K562 (cell line): ENCODE data around the gene CYSTM1. TPM values are rescaled to one million over a fixed set of nuclear protein-coding genes. Genes with fewer than 3 reads are reported as not detected.

Experiments
- ARID4B ChIP-seq: sonication (generic); formaldehyde crosslinking; IDR thresholded peaks from 2 replicates; pipeline ENCODE4 v1.8.0; 2022; ENCODE audit warnings: mild to moderate bottlenecking, missing genetic modification reagents
- ATF7 ChIP-seq: fragments of 450-650 bp; IDR thresholded peaks from 2 replicates; pipeline ENCODE4 v1.7.1; 2014; ENCODE audit warnings: mild to moderate bottlenecking, moderate library complexity
- BACH1 ChIP-seq: fragments of 200-800 bp; sonication (Bioruptor generic); IDR thresholded peaks from 2 replicates; pipeline ENCODE4 v1.6.1; 2016; ENCODE audit warnings: missing genetic modification characterization, missing compliant biosample characterization
- GMEB1 ChIP-seq: fragments of 250-450 bp; sonication (Bioruptor Pico); IDR thresholded peaks from 2 replicates; pipeline ENCODE4 v1.4.0; 2020; ENCODE audit warnings: mild to moderate bottlenecking
- GTF2B ChIP-seq: IDR thresholded peaks from 2 replicates; pipeline ENCODE4 v1.6.1; 2011; ENCODE audit not compliant: insufficient read length; ENCODE audit errors: extremely low read depth
- HNRNPUL1 ChIP-seq: fragments of 200-400 bp; formaldehyde crosslinking; IDR thresholded peaks from 2 replicates; pipeline ENCODE4 v1.6.1; 2017; ENCODE audit warnings: low read length
- MCM7 ChIP-seq, 2 experiments: fragments of 450-650 bp; IDR thresholded peaks; 2 replicates each; pipeline ENCODE4 v1.6.1; 2016 to 2018
- SREBF1 ChIP-seq: fragments of 150-350 bp; IDR thresholded peaks from 2 replicates; pipeline ENCODE4 v1.6.1; 2014; ENCODE audit warnings: antibody characterized with exemption, low read depth, low read length, borderline replicate concordance
- TCF7 ChIP-seq: sonication (generic); IDR thresholded peaks from 2 replicates; pipeline ENCODE4 v1.6.1; 2016; ENCODE audit warnings: antibody characterized with exemption, borderline replicate concordance
- TCFL5 ChIP-seq: fragments of 250-450 bp; sonication (Bioruptor Pico); conservative IDR thresholded peaks from 2 replicates; pipeline ENCODE4 v1.6.1; 2021; ENCODE audit warnings: mild to moderate bottlenecking, moderate library complexity, matching md5 sums
- UBTF ChIP-seq, 2 experiments: IDR thresholded peaks; 2 replicates each; pipeline ENCODE4 v1.6.1; 2012; ENCODE audit warnings: improper control_type of control experiment in 2 of 2, low read depth in 2 of 2, low read length in 2 of 2, borderline replicate concordance in 1 of 2
- ZNF175 ChIP-seq: fragments of 200-800 bp; sonication (Bioruptor generic); IDR thresholded peaks from 2 replicates; pipeline ENCODE4 v1.6.1; 2016; ENCODE audit warnings: low read depth, mild to moderate bottlenecking, missing genetic modification characterization, missing compliant biosample characterization
- ZNF253 ChIP-seq: fragments of 250-450 bp; sonication (Bioruptor Pico); conservative IDR thresholded peaks from 2 replicates; pipeline ENCODE4 v1.6.1; 2021; ENCODE audit warnings: mild to moderate bottlenecking
- ZNF354B ChIP-seq: fragments of 250-450 bp; sonication (Bioruptor Pico); IDR thresholded peaks from 2 replicates; pipeline ENCODE4 v1.4.0; 2020
- ZNF695 ChIP-seq: fragments of 450-650 bp; formaldehyde crosslinking; IDR thresholded peaks from 2 replicates; pipeline ENCODE4 v1.4.0; 2020; ENCODE audit warnings: mild to moderate bottlenecking, moderate library complexity
- polyA plus RNA-seq, 8 experiments: library from polyadenylated mRNA; depleted of rRNA in 4 of 8; stranded (reverse) in 5 of 8; unstranded in 3 of 8; fragments of >200 nt; fragmentation: Nextera tagmentation in 2 of 8; fragmentation: Illumina TruSeq in 1 of 8; extraction: Ambion mirVana in 2 of 8; extraction: Trizol in 1 of 8; gene quantifications; 2 replicates each; pipeline versions ENCODE4 v1.2.1 to v1.2.3, GENCODE V29; 2011 to 2014; ENCODE audit warnings: inconsistent platforms in 1 of 8, missing spikeins in 1 of 8
- total RNA-seq, 7 experiments: library from RNA; depleted of rRNA in 6 of 7; stranded (reverse); fragments of >200 nt in 6 of 7; fragmentation: Illumina TruSeq in 2 of 7; extraction: Trizol in 2 of 7; gene quantifications; 2 replicates each; pipeline versions ENCODE4 v1.2.1 to v1.2.3, GENCODE V29; 2011 to 2021; ENCODE audit warnings: low replicate concordance in 1 of 7
- TF ChIP-seq, protein P1 (sequence below): fragments of 250-450 bp; sonication (Bioruptor Pico); IDR thresholded peaks from 2 replicates; pipeline ENCODE4 v1.4.0; 2020; ENCODE audit warnings: borderline replicate concordance
- TF ChIP-seq, protein P2 (sequence below): fragments of 250-450 bp; sonication (Bioruptor Pico); IDR thresholded peaks from 2 replicates; pipeline ENCODE4 v1.5.0; 2021

The CYSTM1 gene
- total and polyA plus RNA-seq, 9 of the 15 experiments (the other 6 are each of a cell fraction or from before 2014, with no cell fraction given), result 76.1 to 422 (median 108) TPM

- no peak for TF ChIP-seq ZNF253
- TF ChIP-seq HNRNPUL1, result no peak
- no peak for TF ChIP-seq SREBF1
- no peak for TF ChIP-seq GMEB1 (CRISPR knock-in tag)
- TF ChIP-seq, protein P1, sequence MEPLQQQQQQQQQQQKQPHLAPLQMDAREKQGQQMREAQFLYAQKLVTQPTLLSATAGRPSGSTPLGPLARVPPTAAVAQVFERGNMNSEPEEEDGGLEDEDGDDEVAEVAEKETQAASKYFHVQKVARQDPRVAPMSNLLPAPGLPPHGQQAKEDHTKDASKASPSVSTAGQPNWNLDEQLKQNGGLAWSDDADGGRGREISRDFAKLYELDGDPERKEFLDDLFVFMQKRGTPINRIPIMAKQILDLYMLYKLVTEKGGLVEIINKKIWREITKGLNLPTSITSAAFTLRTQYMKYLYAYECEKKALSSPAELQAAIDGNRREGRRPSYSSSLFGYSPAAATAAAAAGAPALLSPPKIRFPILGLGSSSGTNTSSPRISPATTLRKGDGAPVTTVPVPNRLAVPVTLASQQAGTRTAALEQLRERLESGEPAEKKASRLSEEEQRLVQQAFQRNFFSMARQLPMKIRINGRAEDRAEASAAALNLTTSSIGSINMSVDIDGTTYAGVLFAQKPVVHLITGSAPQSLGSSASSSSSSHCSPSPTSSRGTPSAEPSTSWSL, result no peak
- no peak for TF ChIP-seq ZNF695 (CRISPR knock-in tag)
- no peak for TF ChIP-seq BACH1 (tag)
- TF ChIP-seq MCM7 (IDR thresholded peaks at IDR 0.05), result 0 out of 4 replicates have a peak, but pooled peaks of 1 of the 2 experiments have one; percentile 59
- TF ChIP-seq ATF7, result no peak
- TF ChIP-seq, protein P2, sequence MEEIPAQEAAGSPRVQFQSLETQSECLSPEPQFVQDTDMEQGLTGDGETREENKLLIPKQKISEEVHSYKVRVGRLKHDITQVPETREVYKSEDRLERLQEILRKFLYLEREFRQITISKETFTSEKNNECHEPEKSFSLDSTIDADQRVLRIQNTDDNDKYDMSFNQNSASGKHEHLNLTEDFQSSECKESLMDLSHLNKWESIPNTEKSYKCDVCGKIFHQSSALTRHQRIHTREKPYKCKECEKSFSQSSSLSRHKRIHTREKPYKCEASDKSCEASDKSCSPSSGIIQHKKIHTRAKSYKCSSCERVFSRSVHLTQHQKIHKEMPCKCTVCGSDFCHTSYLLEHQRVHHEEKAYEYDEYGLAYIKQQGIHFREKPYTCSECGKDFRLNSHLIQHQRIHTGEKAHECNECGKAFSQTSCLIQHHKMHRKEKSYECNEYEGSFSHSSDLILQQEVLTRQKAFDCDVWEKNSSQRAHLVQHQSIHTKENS (CRISPR knock-in tag), result no peak
- TF ChIP-seq ARID4B (CRISPR knock-in tag), result no peak
- TF ChIP-seq GTF2B, result no peak
- no peak for TF ChIP-seq TCFL5 (CRISPR knock-in tag)
- no peak for TF ChIP-seq ZNF175 (CRISPR knock-in tag)
- no peak for TF ChIP-seq UBTF (IDR thresholded peaks at IDR 0.05; ENCODE audit: borderline replicate concordance in 1 of 2, low read depth in 2 of 2, low read length in 2 of 2)
- TF ChIP-seq TCF7, result no peak
- TF ChIP-seq ZNF354B (CRISPR knock-in tag), result no peak
Measured at GRCh38 chr5:140176031-140176387, 1.0 kb downstream of the CYSTM1 start (continued).
